GM12892 (cell line): ENCODE measurements around the gene OXSR1.

Experiments
- POLR2A ChIP-seq: IDR thresholded peaks from 2 replicates; pipeline ENCODE4 v1.6.1; 2011; ENCODE audit warnings: low read depth, low read length, control low read depth
- POLR2AphosphoS5 ChIP-seq: IDR thresholded peaks from 2 replicates; pipeline ENCODE4 v1.6.1; 2011; ENCODE audit warnings: low read depth, low read length, control low read depth

- TF ChIP-seq POLR2A = no peak
- TF ChIP-seq POLR2AphosphoS5 = no peak
These were observed 16.9 kb upstream of the OXSR1 start for GRCh38 chr3:38148311-38148882.
